Activated CD8-positive, alpha-beta memory T cell treated with anti-CD3 and anti-CD28 coated beads, Interleukin-2, amount 50 U/mL, for 1 hour (primary cell): ENCODE measurements around the gene ISG15.
"Not testable (repeated sequence)": the region's sequence is repeated elsewhere in the genome, so short reads cannot be mapped to it uniquely, and the experiment has no call there.

ENCODE experiments used
- DNase-seq: peaks from one replicate; pipeline ENCODE4 v3.0.0-alpha.2; 2020; ENCODE audit errors: extremely low read depth

Gene ISG15

GRCh38 chr1:1030867-1031658 is 17.8 kb downstream of the ISG15 start:
- DNase-seq, result not testable (repeated sequence)

- no peak for DNase-seq
Observed at GRCh38 chr1:1031659-1032235, 18.4 kb downstream of the ISG15 start.

GRCh38 chr1:1032424-1032823 is 19.1 kb downstream of the ISG15 start:
- no peak for DNase-seq

GRCh38 chr1:1033009-1033587 is 19.8 kb downstream of the ISG15 start:
- DNase-seq, result peak; percentile 86

- no peak for DNase-seq
Observed at GRCh38 chr1:1033731-1034438, 20.6 kb downstream of the ISG15 start.

- DNase-seq, result no peak
Observed at GRCh38 chr1:1034439-1034781, 21.1 kb downstream of the ISG15 start.

- DNase-seq, result no peak
Observed at GRCh38 chr1:1035291-1035943, 22.1 kb downstream of the ISG15 start.

- DNase-seq, result no peak
Observed at GRCh38 chr1:1037366-1038327, 24.4 kb downstream of the ISG15 start.

GRCh38 chr1:1038694-1039093 is 25.4 kb downstream of the ISG15 start:
- no peak for DNase-seq

GRCh38 chr1:1039145-1039910 is 26.0 kb downstream of the ISG15 start:
- DNase-seq, result no peak

- DNase-seq, result peak; percentile 60
Observed at GRCh38 chr1:1040004-1040991, 27.0 kb downstream of the ISG15 start.

- no peak for DNase-seq
Observed at GRCh38 chr1:1041092-1041523, 27.8 kb downstream of the ISG15 start.

- DNase-seq, result no peak
Observed at GRCh38 chr1:1041873-1042272, 28.6 kb downstream of the ISG15 start.

GRCh38 chr1:1042835-1043234 is 29.5 kb downstream of the ISG15 start:
- DNase-seq, result no peak

- no peak for DNase-seq
Observed at GRCh38 chr1:1043411-1043810, 30.1 kb downstream of the ISG15 start.

- DNase-seq, result no peak
Observed at GRCh38 chr1:1043921-1044320, 30.6 kb downstream of the ISG15 start.

GRCh38 chr1:1044455-1045078 is 31.3 kb downstream of the ISG15 start:
- no peak for DNase-seq

- no peak for DNase-seq
Observed at GRCh38 chr1:1045129-1045528, 31.8 kb downstream of the ISG15 start.
